GM18508 (cell line): Measurements from ENCODE around the gene SPATA33.
"Not testable (repeated sequence)": the region's sequence is repeated elsewhere in the genome, so short reads cannot be mapped to it uniquely, and the experiment has no call there.

Source experiments
- ATAC-seq: cut with Tn5 transposase; IDR thresholded peaks from one replicate; pipeline ENCODE4 v1.9.1; 2021; ENCODE audit warnings: moderate number of reproducible peaks; ENCODE audit not compliant: insufficient read depth, unreplicated experiment

SPATA33 gene

GRCh38 chr16:89658221-89658879 is 714 bp downstream of the SPATA33 start:
- no peak for ATAC-seq

GRCh38 chr16:89660146-89660545 is 2.5 kb downstream of the SPATA33 start:
- ATAC-seq = no peak

GRCh38 chr16:89661215-89661614 is 3.6 kb downstream of the SPATA33 start:
- ATAC-seq = no peak

DNA sequence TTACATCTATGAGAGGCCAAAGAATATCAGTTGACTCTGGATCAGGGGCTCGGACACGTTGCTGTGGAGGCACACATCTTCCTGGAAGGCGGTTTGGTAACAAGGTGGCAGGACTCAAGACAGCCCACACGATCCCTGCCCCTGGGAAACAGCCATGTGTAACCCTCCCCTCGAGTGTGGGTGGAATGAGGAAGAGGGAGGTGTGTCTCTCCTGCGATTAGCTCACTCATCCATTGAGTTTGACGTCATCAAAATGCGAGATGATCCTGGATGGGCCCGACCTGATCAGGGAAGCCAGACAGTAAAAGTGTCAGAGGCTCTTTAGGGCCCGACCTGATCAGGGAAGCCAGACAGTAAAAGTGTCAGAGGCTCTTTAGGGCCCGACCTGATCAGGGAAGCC is 6.6 kb downstream of the SPATA33 start:
- ATAC-seq = not testable (repeated sequence)

DNA sequence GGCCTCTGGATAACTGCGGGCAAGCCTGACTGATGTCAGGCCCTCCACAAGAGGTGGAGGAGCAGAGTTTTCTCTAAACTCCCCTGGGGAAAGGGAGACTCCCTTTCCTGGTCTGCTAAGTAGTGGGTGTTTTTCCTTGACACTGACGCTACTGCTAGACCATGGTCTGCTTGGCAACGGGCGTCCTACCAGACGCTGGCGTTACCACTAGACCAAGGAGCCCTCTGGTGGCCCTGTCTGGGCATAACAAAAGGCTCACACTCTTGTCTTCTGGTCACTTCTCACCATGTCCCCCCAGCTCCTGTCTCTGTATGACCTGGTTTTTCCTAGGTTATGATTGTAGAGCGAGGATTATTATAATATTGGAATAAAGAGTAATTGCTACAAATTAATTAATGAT is 9.4 kb downstream of the SPATA33 start:
- ATAC-seq = not testable (repeated sequence)

GRCh38 chr16:89667633-89668032 is 10.0 kb downstream of the SPATA33 start:
- ATAC-seq = no peak

DNA sequence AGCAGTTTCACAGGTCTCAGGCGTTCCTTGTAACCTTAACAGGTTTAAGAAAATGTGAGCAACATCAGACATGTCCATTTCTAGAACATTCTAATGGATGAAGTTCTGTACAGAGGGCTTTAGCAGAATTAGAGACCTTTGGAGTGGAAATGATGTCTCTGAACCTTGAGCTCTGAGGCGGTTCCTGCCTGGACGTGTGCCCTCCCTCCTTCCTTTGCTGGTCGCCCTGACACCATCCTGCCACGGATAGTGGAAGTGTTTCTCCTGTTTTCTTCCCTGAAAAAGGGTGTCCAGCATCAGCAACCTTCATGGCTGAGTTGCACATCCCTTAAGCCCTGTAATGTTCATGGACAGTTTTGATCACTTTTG is 11.1 kb downstream of the SPATA33 start:
- ATAC-seq = no peak

GRCh38 chr16:89669755-89670154 is 12.1 kb downstream of the SPATA33 start:
- no peak for ATAC-seq

GRCh38 chr16:89670496-89671431 is 13.1 kb downstream of the SPATA33 start:
- ATAC-seq = no peak

- not testable (repeated sequence) for ATAC-seq
These were observed 13.9 kb downstream of the SPATA33 start for GRCh38 chr16:89671565-89671964.

DNA sequence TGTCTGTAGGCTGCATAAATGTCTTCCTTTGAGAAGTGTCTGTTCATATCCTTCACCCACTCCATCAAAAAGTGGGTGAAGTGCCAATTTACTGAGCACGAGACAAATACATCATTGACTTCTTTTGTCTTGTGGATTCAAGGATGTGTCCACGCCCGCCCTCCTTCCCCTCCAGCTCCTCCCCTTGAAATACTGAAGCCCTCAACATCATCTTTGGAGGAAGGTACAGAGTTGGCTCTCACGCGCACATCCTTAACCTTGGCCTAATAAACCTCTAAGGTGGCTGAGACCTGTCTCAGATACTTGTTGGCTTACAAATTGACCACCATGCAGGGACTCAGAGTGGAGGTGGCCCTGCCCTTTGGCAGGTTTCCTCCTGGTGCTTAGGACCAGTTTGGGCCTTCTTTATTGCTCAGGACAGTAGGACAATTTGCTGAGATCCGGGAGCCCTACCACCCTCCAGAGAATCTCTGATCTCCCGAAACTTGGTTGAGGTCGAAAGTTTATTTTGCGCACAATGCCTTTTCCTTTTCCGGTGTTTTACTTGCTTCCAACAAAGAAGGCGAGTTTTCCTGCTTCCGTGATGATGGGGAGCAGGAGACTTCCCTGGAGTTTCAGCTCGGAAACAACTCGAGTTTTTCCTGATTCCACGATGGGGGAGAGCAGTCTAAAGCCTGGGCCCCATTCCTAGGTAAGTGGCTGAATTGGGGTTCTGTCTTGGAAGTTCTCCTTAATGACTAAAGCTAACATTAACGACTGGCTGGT is 14.7 kb downstream of the SPATA33 start:
- ATAC-seq = no peak

- ATAC-seq = no peak
These were observed 20.6 kb downstream of the SPATA33 start for GRCh38 chr16:89678258-89678657.

DNA sequence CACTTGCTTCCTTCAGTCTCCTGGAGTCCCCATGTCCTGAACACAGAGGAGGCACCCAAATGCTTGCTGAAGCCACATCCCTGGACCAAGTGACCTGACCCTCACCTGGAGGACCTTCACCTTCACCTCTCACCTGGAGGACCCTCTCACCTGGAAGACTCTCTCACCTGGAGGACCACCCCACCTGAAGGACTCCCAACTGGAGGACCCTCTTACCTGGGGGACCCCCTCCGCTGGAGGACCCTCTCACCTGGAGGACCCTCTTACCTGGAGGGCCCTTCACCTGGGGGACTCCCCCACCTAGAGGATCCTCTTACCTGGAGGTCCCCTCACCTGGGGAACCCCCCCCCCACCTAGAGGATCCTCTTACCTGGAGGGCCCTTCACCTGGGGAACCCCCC is 28.3 kb downstream of the SPATA33 start:
- no peak for ATAC-seq

GRCh38 chr16:89686520-89687091 is 29.0 kb downstream of the SPATA33 start, which contains the start of gene CDK10:
TSS of gene CDK10 (plus strand) at chr16:89686689. CDS start at chr16:89686711, 22 bp downstream.
- no peak for ATAC-seq

- ATAC-seq = no peak
These were observed 29.7 kb downstream of the SPATA33 start for GRCh38 chr16:89687092-89687940.

- no peak for ATAC-seq
These were observed 30.8 kb downstream of the SPATA33 start for GRCh38 chr16:89688395-89688794.

- ATAC-seq = no peak
These were observed 31.5 kb downstream of the SPATA33 start for GRCh38 chr16:89689142-89689541.

GRCh38 chr16:89689621-89690020 is 32.0 kb downstream of the SPATA33 start:
- ATAC-seq = not testable (repeated sequence)

GRCh38 chr16:89690392-89690901 is 32.8 kb downstream of the SPATA33 start:
- no peak for ATAC-seq
